PC-9 (cell line): Measurements from ENCODE around the gene UNC13B. TPM values are rescaled to one million over a fixed set of nuclear protein-coding genes. Genes with fewer than 3 reads are reported as not detected.

Source experiments
- BruUV-seq: library from RNA; stranded (reverse); fragments of 400-500 nt; replicated peaks from 2 replicates; lab custom pipeline; 2021; lab: Mats Ljungman, UMichigan
- CTCF ChIA-PET: fragments of 300-600 bp; sonication (Branson Sonifier 250); formaldehyde crosslinking; loops from one replicate; lab custom pipeline; 2022; ENCODE audit warnings: antibody characterized with exemption; lab: Charles Lee
- POLR2A ChIA-PET: fragments of 300-600 bp; sonication (Branson Sonifier 250); formaldehyde crosslinking; loops from one replicate; lab custom pipeline; 2022; ENCODE audit warnings: antibody characterized with exemption; ENCODE audit not compliant: unreplicated experiment; lab: Charles Lee
- DNase-seq, 2 experiments: peaks; one replicate each; pipeline versions ENCODE4 v3.0.0 to v3.0.0-alpha.2; 2015 to 2022; ENCODE audit warnings: mixed read lengths in 1 of 2
- H2AFZ ChIP-seq: fragments of 200-600 bp; sonication (generic); 2 replicates; pipeline ENCODE4 v1.8.1; 2017; ENCODE audit warnings: antibody characterized with exemption
- H3F3A ChIP-seq: fragments of 200-600 bp; sonication (generic); 2 replicates; pipeline ENCODE4 v1.8.1; 2017; ENCODE audit warnings: antibody characterized with exemption, mild to moderate bottlenecking, low read depth; ENCODE audit not compliant: insufficient read depth
- H3K27ac ChIP-seq: fragments of 200-600 bp; sonication (generic); 2 replicates; pipeline ENCODE4 v1.6.1; 2016; ENCODE audit warnings: mixed run types
- H3K27me3 ChIP-seq: fragments of 200-600 bp; sonication (generic); 2 replicates; pipeline ENCODE4 v1.6.1; 2016; ENCODE audit warnings: low read depth, mixed run types; ENCODE audit not compliant: insufficient read depth
- H3K36me3 ChIP-seq: fragments of 200-600 bp; sonication (generic); 2 replicates; pipeline ENCODE4 v1.6.1; 2016; ENCODE audit warnings: low read depth, mixed run types
- H3K4me1 ChIP-seq: fragments of 200-600 bp; sonication (generic); replicated peaks from 2 replicates; pipeline ENCODE4 v1.6.1; 2016; ENCODE audit warnings: mixed run types; ENCODE audit not compliant: insufficient read depth
- H3K4me2 ChIP-seq: fragments of 200-600 bp; sonication (generic); 2 replicates; pipeline ENCODE4 v1.6.1; 2017; ENCODE audit warnings: mixed run types
- H3K4me3 ChIP-seq: fragments of 200-600 bp; sonication (generic); 2 replicates; pipeline ENCODE4 v1.6.1; 2016; ENCODE audit warnings: mixed run types
- H3K79me2 ChIP-seq: fragments of 200-600 bp; sonication (generic); 2 replicates; pipeline ENCODE4 v1.6.1; 2017; ENCODE audit warnings: low read depth, mixed run types
- H3K9me2 ChIP-seq: fragments of 200-600 bp; sonication (generic); 2 replicates; pipeline ENCODE4 v1.8.1; 2017; ENCODE audit warnings: mild to moderate bottlenecking; ENCODE audit not compliant: insufficient read depth
- H3K9me3 ChIP-seq: fragments of 200-600 bp; sonication (generic); 2 replicates; pipeline ENCODE4 v1.8.1; 2016; ENCODE audit warnings: low read depth; ENCODE audit not compliant: insufficient read depth
- H4K20me1 ChIP-seq: fragments of 200-600 bp; sonication (generic); 2 replicates; pipeline ENCODE4 v1.8.1; 2017; ENCODE audit not compliant: insufficient read depth
- CTCF ChIP-seq: fragments of 200-600 bp; sonication (generic); conservative IDR thresholded peaks from 2 replicates; pipeline ENCODE4 v1.6.1; 2017; ENCODE audit warnings: mixed run types, antibody characterized with exemption, mild to moderate bottlenecking, moderate library complexity
- EZH2 ChIP-seq: fragments of 200-600 bp; sonication (generic); IDR thresholded peaks from 2 replicates; pipeline ENCODE4 v1.8.0; 2017; ENCODE audit warnings: antibody characterized with exemption, low read depth
- intact Hi-C: fragments of 100-400 bp; cut with micrococcal nuclease; formaldehyde crosslinking; loops from one replicate; pipeline ENCODE4 v1.10.0; 2022; ENCODE audit not compliant: unreplicated experiment
- total RNA-seq: library from RNA; stranded (reverse); gene quantifications from 2 replicates; pipeline ENCODE4 v1.2.3, GENCODE V29; 2021

Gene UNC13B
- total RNA-seq, 1 experiment from 2014 or later, result not detected

GRCh38 chr9:35431467-35431866, 269.7 kb downstream of the UNC13B start:
- CTCF ChIA-PET, result no interaction called here
- H3K4me1 ChIP-seq, result peaks cover 8% of the 10 kb centered on the region
- no peak overlapping the region for H3K4me3 ChIP-seq
- H3K9me2 ChIP-seq, result no peaks in the 10 kb centered on the region
- H3K79me2 ChIP-seq, result no peaks in the 10 kb centered on the region
- BruUV-seq, result no TSS peak
- no peaks in the 10 kb centered on the region for H3K27me3 ChIP-seq
- no peaks in the 10 kb centered on the region for H4K20me1 ChIP-seq
- no peak for TF ChIP-seq EZH2
- no peak for TF ChIP-seq CTCF
- no peak overlapping the region for H2AFZ ChIP-seq
- H3K27ac ChIP-seq, result no peak overlapping the region
- POLR2A ChIA-PET, result no interaction called here
- no peak overlapping the region for H3K4me2 ChIP-seq
- H3K36me3 ChIP-seq, result no peaks in the 10 kb centered on the region
- DNase-seq, result no peak
- no peaks in the 10 kb centered on the region for H3K9me3 ChIP-seq
- intact Hi-C loops, result no loop called here
- H3F3A ChIP-seq, result peaks cover under 1% of the 10 kb centered on the region; the same call in 1 of the 2 replicates

GRCh38 chr9:35432076-35432475, 270.3 kb downstream of the UNC13B start:
- Histone ChIP-seq H4K20me1 (no peaks in the 10 kb centered on the region), H3K4me2 (no peak overlapping the region), H3K27ac (no peak overlapping the region), H3K27me3 (no peaks in the 10 kb centered on the region), H3F3A (no peaks in the 10 kb centered on the region), H2AFZ (no peak overlapping the region), H3K4me3 (no peak overlapping the region), H3K36me3 (no peaks in the 10 kb centered on the region), H3K9me3 (no peaks in the 10 kb centered on the region), H3K79me2 (no peaks in the 10 kb centered on the region), H3K9me2 (no peaks in the 10 kb centered on the region), H3K4me1 (peaks cover 2% of the 10 kb centered on the region)
- no peak for DNase-seq
- ChIA-PET POLR2A (no interaction called here), CTCF (no interaction called here)
- intact Hi-C loops, result no loop called here
- no TSS peak for BruUV-seq
- TF ChIP-seq EZH2 (no peak), CTCF (no peak)

GRCh38 chr9:35436933-35437332, 275.1 kb downstream of the UNC13B start:
- Histone ChIP-seq H3F3A (no peaks in the 10 kb centered on the region), H3K27me3 (no peaks in the 10 kb centered on the region), H3K4me3 (no peak overlapping the region), H3K27ac (no peak overlapping the region), H3K4me1 (no peaks in the 10 kb centered on the region), H3K9me3 (no peaks in the 10 kb centered on the region), H3K79me2 (no peaks in the 10 kb centered on the region), H4K20me1 (no peaks in the 10 kb centered on the region), H3K4me2 (no peak overlapping the region), H3K36me3 (no peaks in the 10 kb centered on the region), H3K9me2 (no peaks in the 10 kb centered on the region), H2AFZ (no peak overlapping the region)
- intact Hi-C loops, result no loop called here
- no TSS peak for BruUV-seq
- ChIA-PET POLR2A (no interaction called here), CTCF (interaction anchor here (0.6 kb wide), 1 partner anchor 115 kb away, joined by 3 read pairs; no protein-coding TSS in a partner anchor)
- no peak for DNase-seq
- TF ChIP-seq CTCF, result no peak
- TF ChIP-seq EZH2, result no peak
